HG02763 (cell line): Measurements from ENCODE around the gene CCDC134.
"Not testable (repeated sequence)": the region's sequence is repeated elsewhere in the genome, so short reads cannot be mapped to it uniquely, and the experiment has no call there.

Source experiments
- ATAC-seq: cut with Tn5 transposase; IDR thresholded peaks from one replicate; pipeline ENCODE4 v1.9.1; 2021; ENCODE audit warnings: mild to moderate bottlenecking, moderate library complexity; ENCODE audit not compliant: unreplicated experiment

CCDC134 gene

GRCh38 chr22:41841085-41841712 is 40.7 kb downstream of the CCDC134 start:
- ATAC-seq: no peak

GRCh38 chr22:41842996-41843970 is 42.8 kb downstream of the CCDC134 start:
- no peak for ATAC-seq

- ATAC-seq: no peak
These were observed 43.6 kb downstream of the CCDC134 start for GRCh38 chr22:41844036-41844435.

GRCh38 chr22:41844513-41844912 is 44.0 kb downstream of the CCDC134 start:
- no peak for ATAC-seq

- ATAC-seq: no peak
These were observed 45.1 kb downstream of the CCDC134 start for GRCh38 chr22:41845380-41846267.

- ATAC-seq: no peak
These were observed 45.9 kb downstream of the CCDC134 start for GRCh38 chr22:41846268-41846987.

GRCh38 chr22:41847300-41847699 is 46.8 kb downstream of the CCDC134 start:
- ATAC-seq: no peak

GRCh38 chr22:41848468-41848867 is 48.0 kb downstream of the CCDC134 start:
- no peak for ATAC-seq

- ATAC-seq: no peak
These were observed 56.0 kb downstream of the CCDC134 start for GRCh38 chr22:41856469-41856868.

GRCh38 chr22:41857155-41857859 is 56.8 kb downstream of the CCDC134 start:
- no peak for ATAC-seq

GRCh38 chr22:41857860-41858199 is 57.4 kb downstream of the CCDC134 start:
- ATAC-seq: no peak

GRCh38 chr22:41862160-41862529 is 61.7 kb downstream of the CCDC134 start:
- peak; percentile 45 for ATAC-seq

- ATAC-seq: peak; percentile 54
These were observed 62.2 kb downstream of the CCDC134 start for GRCh38 chr22:41862530-41863266.

- ATAC-seq: no peak
These were observed 63.0 kb downstream of the CCDC134 start for GRCh38 chr22:41863472-41863871.

GRCh38 chr22:41868556-41868955 is 68.1 kb downstream of the CCDC134 start:
- ATAC-seq: no peak

GRCh38 chr22:41870081-41870480 is 69.6 kb downstream of the CCDC134 start:
- not testable (repeated sequence) for ATAC-seq

- ATAC-seq: no peak
These were observed 70.3 kb downstream of the CCDC134 start for GRCh38 chr22:41870786-41871185.

GRCh38 chr22:41873391-41873790 is 72.9 kb downstream of the CCDC134 start:
- ATAC-seq: no peak

GRCh38 chr22:41874090-41874489 is 73.6 kb downstream of the CCDC134 start:
- no peak for ATAC-seq
